ENCODE measurements around the gene PKDREJ. TPM values are rescaled to one million over a fixed set of nuclear protein-coding genes. Genes with fewer than 3 reads are reported as not detected.
"Not testable (repeated sequence)": the region's sequence is repeated elsewhere in the genome, so short reads cannot be mapped to it uniquely, and the experiment has no call there.

The PKDREJ gene, protein sequence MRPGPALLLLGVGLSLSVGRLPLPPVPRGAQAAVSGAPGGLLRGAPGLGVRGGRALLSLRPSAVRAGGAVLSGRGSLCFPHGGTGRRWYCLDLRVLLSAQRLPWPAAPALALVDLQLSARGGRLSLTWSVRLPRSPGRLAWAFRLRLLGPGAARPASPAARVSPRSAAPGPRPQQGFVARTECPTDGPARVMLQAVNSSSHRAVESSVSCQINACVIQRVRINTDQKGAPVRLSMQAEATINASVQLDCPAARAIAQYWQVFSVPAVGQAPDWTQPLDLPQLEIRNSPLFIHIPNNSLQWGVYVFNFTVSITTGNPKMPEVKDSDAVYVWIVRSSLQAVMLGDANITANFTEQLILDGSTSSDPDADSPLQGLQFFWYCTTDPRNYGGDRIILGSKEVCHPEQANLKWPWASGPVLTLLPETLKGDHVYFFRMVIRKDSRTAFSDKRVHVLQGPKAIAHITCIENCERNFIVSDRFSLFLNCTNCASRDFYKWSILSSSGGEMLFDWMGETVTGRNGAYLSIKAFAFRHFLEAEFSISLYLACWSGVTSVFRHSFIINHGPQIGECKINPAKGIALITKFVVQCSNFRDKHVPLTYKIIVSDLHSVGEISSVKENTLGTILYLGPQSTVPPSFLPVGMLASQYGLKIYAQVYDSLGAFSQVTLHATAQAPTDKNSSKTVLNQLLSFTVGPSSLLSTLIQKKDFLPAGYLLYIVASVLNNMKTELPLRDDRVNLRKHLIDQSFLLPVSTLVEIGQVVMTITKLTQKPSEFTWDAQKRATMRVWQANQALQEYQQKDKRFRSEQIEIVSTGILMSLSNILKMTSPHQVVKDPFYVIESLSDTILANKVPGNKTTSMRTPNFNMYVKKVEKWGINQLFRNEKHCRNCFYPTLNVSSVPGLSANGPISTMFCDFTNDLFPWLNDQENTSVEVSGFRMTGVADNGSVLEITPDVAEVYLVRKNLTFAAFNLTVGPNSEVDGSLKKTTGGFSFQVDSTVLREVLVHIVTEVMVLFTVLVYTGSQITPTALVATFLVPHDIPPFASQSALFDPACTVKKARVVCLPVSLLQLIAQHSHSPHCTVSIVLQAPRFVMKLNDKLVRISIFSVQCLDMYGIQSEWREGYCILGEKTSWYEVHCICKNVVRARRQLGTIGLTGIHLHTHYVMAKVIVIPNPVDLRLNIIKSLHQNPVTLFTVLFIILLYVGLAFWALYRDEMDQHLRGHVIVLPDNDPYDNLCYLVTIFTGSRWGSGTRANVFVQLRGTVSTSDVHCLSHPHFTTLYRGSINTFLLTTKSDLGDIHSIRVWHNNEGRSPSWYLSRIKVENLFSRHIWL (N-terminal part only)
- polyA plus RNA-seq (2012; rRNA removed), result 0.02 TPM in 1 of 2 replicates, not detected in the other
- under 0.01 and 0.01 TPM in 2 replicates for polyA plus RNA-seq (2012; cell fraction: cytosol; rRNA removed)
- polyA plus RNA-seq (2012; cell fraction: nucleus; rRNA removed), result 0.01 TPM in 1 of 2 replicates, not detected in the other

DNA sequence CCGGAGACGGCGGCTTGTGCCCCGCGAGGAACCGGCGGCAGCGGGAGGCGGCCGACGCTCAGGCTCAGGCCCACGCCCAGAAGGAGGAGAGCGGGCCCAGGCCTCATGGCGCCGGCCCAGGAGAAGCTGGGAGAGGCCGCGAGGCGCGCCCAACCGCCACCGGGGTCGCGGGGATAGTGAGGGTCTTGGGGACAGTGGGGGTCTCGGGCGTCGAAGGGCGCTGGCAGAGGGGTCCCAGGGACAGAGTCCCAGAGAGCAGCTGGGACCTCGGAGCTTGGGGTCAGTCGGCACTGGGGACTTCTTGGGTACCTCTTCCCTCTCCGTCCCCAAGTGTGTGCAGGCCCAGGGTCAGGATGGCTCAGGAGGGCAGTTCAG lies at the start of gene PKDREJ:
Gene PKDREJ (minus strand): TSS at position 128 of the 375 bp plus-strand sequence. CDS start 21 bp downstream, at position 107.
- 96% methylated on average over 27 of the region's 30 CpGs for WGBS (ENCODE audit: low lambda C conversion rate)
- Histone ChIP-seq H2AFZ (ENCODE audit: low read depth) (no peak within 1 kb of the TSS), H3F3A (replicated peaks; ENCODE audit: insufficient read depth) (peaks cover 7% of the 10 kb centered on the region), H3K4me1 (ENCODE audit: control insufficient read depth in 1 of 2, insufficient read depth in 2 of 2, low read depth in 1 of 2, low read length in 1 of 2) (peaks cover 0 to under 1% of the 10 kb centered on the region in 2 experiments; a peak in 2 of 4 replicates), H3K27ac (ENCODE audit: low read depth in 2 of 2, low read length in 1 of 2) (no peak within 1 kb of the TSS), H4K20me1 (ENCODE audit: insufficient read depth) (no peaks in the 10 kb centered on the region), H3K4me2 (no peak within 1 kb of the TSS), H3K79me2 (ENCODE audit: insufficient read depth) (peaks cover 3% of the 10 kb centered on the region), H3K27me3 (ENCODE audit: insufficient read depth) (no peaks in the 10 kb centered on the region), H3K9me3 (no peaks in the 10 kb centered on the region), H3K9me2 (no peaks in the 10 kb centered on the region), H3K9ac (no peak within 1 kb of the TSS), H3K4me3 (ENCODE audit: low read depth in 2 of 2, low read length in 1 of 2) (no peak within 1 kb of the TSS), H3K36me3 (replicated peaks in 1 of 2; ENCODE audit: control insufficient read depth in 1 of 2, insufficient read depth in 2 of 2, low read length in 1 of 2) (no peaks in the 10 kb centered on the region)
- TF ChIP-seq FOSL2 (IDR thresholded peaks at IDR 0.05; ENCODE audit: borderline replicate concordance, low read depth) (no peak), GABPA (IDR thresholded peaks at IDR 0.05; ENCODE audit: low read depth) (no peak), RXRA (IDR thresholded peaks at IDR 0.05; ENCODE audit: borderline replicate concordance, low read depth) (no peak)
- POLR2A ChIA-PET, result no interaction called here
- DNase-seq, result no peak
- CTCF ChIA-PET, result no interaction called here

DNA sequence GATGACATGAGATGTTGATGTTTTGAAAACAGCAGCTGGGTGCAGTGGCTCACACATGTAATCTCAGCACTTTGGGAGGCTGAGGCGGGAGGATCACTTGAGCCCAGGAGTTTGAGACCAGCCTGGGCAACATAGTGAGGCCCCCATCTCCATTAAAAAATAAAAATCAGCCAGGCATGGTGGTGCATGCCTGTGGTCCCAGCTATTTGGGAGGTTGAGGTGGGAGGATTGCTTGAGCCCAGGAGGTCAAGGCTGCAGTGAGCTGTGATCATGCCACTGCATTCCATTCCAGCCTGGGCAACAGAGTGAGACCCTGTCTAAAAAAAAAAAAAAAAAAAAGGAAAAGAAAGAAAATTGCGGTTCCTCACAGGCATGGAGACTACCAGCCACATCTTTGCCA lies 49.7 kb upstream of the PKDREJ start:
- CTCF ChIA-PET, result interaction anchor here (2.5 to 7.4 kb wide), 3 partner anchors 191 to 307 kb away, joined by 8 to 66 read pairs (median 14); no protein-coding TSS in a partner anchor
- H4K20me1 ChIP-seq (ENCODE audit: insufficient read depth); H3K4me1 ChIP-seq (ENCODE audit: control insufficient read depth in 1 of 2, insufficient read depth in 2 of 2, low read depth in 1 of 2, low read length in 1 of 2); H3K9me3 ChIP-seq; DNase-seq; H3K27ac ChIP-seq (ENCODE audit: low read depth in 2 of 2, low read length in 1 of 2); H3K27me3 ChIP-seq (ENCODE audit: insufficient read depth); POLR2A ChIA-PET; H3K9ac ChIP-seq; H3F3A ChIP-seq (replicated peaks; ENCODE audit: insufficient read depth); H3K4me3 ChIP-seq (ENCODE audit: low read depth in 2 of 2, low read length in 1 of 2); H2AFZ ChIP-seq (ENCODE audit: low read depth); H3K4me2 ChIP-seq; H3K9me2 ChIP-seq: not testable (repeated sequence)
- Histone ChIP-seq H3K36me3 (replicated peaks in 1 of 2; ENCODE audit: control insufficient read depth in 1 of 2, insufficient read depth in 2 of 2, low read length in 1 of 2) (peaks cover 7 to 15% of the 10 kb centered on the region in 2 experiments), H3K79me2 (ENCODE audit: insufficient read depth) (peaks cover 80% of the 10 kb centered on the region)
- WGBS (ENCODE audit: low lambda C conversion rate), result 95% methylated on average over 2 of the region's 2 CpGs

DNA sequence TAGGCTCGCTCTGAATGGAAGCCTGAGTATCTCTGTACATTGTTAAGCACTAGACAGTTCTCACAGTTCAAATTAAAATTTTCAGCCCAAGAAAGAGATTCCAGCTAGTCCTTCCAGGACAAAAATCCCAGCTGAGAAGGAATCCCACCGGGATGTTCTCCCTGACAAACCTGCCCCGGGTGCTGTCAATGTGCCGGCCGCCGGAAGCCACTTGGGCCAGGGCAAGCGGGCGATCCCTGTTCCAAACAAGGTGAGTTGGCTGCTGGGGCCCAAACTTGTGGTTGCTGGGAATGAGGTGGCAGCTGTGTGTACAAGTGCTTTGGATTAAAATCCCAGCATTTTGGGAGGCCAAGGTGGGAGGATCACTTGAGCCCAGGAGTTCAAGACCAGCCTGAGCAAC lies 48.9 kb upstream of the PKDREJ start:
- H3K4me2 ChIP-seq, result no peak overlapping the region
- H3F3A ChIP-seq (replicated peaks; ENCODE audit: insufficient read depth), result peaks cover 9% of the 10 kb centered on the region
- 92% methylated on average over 8 of the region's 8 CpGs for WGBS (ENCODE audit: low lambda C conversion rate)
- H2AFZ ChIP-seq (ENCODE audit: low read depth), result no peak overlapping the region
- H3K27ac ChIP-seq (ENCODE audit: low read depth in 2 of 2, low read length in 1 of 2), result no peak overlapping the region
- H3K4me3 ChIP-seq (ENCODE audit: low read depth in 2 of 2, low read length in 1 of 2), result no peak overlapping the region
- ChIA-PET POLR2A (interaction anchor here (1.0 kb wide), 1 partner anchor 163 kb away, joined by 3 read pairs; no protein-coding TSS in a partner anchor), CTCF (interaction anchor here (1.0 to 7.4 kb wide), 6 partner anchors 71 to 316 kb away, joined by 4 to 66 read pairs (median 7); no protein-coding TSS in a partner anchor)
- H3K4me1 ChIP-seq (ENCODE audit: control insufficient read depth in 1 of 2, insufficient read depth in 2 of 2, low read depth in 1 of 2, low read length in 1 of 2), result no peaks in the 10 kb centered on the region; a peak in 1 of 4 replicates
- H3K36me3 ChIP-seq (replicated peaks in 1 of 2; ENCODE audit: control insufficient read depth in 1 of 2, insufficient read depth in 2 of 2, low read length in 1 of 2), result peaks cover 0 to 15% of the 10 kb centered on the region in 2 experiments
- no peaks in the 10 kb centered on the region for H3K27me3 ChIP-seq (ENCODE audit: insufficient read depth)
- H3K9ac ChIP-seq, result no peak overlapping the region
- DNase-seq, result no peak
- H3K9me3 ChIP-seq, result no peaks in the 10 kb centered on the region
- H4K20me1 ChIP-seq (ENCODE audit: insufficient read depth), result no peaks in the 10 kb centered on the region; the same call in 1 of the 2 replicates
- H3K79me2 ChIP-seq (ENCODE audit: insufficient read depth), result peaks cover 80% of the 10 kb centered on the region
- no peaks in the 10 kb centered on the region for H3K9me2 ChIP-seq
- no peak for TF ChIP-seq MXI1 (IDR thresholded peaks at IDR 0.05; ENCODE audit: low read depth, low read length)
- no peak for TF ChIP-seq FOXM1 (IDR thresholded peaks at IDR 0.05; ENCODE audit: low read depth)
- TF ChIP-seq TCF12 (IDR thresholded peaks at IDR 0.05), result no peak
- TF ChIP-seq EZH2phosphoT487 (IDR thresholded peaks at IDR 0.05; ENCODE audit: borderline replicate concordance, low read depth), result no peak
- TF ChIP-seq, protein P1, sequence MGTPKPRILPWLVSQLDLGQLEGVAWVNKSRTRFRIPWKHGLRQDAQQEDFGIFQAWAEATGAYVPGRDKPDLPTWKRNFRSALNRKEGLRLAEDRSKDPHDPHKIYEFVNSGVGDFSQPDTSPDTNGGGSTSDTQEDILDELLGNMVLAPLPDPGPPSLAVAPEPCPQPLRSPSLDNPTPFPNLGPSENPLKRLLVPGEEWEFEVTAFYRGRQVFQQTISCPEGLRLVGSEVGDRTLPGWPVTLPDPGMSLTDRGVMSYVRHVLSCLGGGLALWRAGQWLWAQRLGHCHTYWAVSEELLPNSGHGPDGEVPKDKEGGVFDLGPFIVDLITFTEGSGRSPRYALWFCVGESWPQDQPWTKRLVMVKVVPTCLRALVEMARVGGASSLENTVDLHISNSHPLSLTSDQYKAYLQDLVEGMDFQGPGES (IDR thresholded peaks at IDR 0.05; ENCODE audit: low read depth, low read length), result no peak
- TF ChIP-seq TEAD4 (IDR thresholded peaks at IDR 0.05; ENCODE audit: borderline replicate concordance, insufficient read depth), result no peak
- TF ChIP-seq, protein P2, sequence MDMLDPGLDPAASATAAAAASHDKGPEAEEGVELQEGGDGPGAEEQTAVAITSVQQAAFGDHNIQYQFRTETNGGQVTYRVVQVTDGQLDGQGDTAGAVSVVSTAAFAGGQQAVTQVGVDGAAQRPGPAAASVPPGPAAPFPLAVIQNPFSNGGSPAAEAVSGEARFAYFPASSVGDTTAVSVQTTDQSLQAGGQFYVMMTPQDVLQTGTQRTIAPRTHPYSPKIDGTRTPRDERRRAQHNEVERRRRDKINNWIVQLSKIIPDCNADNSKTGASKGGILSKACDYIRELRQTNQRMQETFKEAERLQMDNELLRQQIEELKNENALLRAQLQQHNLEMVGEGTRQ (IDR thresholded peaks at IDR 0.05; ENCODE audit: borderline replicate concordance, low read depth, low read length), result no peak
- TF ChIP-seq RAD21 (IDR thresholded peaks at IDR 0.05; ENCODE audit: low read length), result no peak
- TF ChIP-seq RXRA (IDR thresholded peaks at IDR 0.05; ENCODE audit: borderline replicate concordance, low read depth), result no peak
- TF ChIP-seq ELF1 (IDR thresholded peaks at IDR 0.05), result no peak
- no peak for TF ChIP-seq GATA2 (CRISPR knock-in tag; IDR thresholded peaks at IDR 0.05)
- TF ChIP-seq JUND (IDR thresholded peaks at IDR 0.05), result no peak
- TF ChIP-seq GABPA (IDR thresholded peaks at IDR 0.05; ENCODE audit: low read depth), result no peak
- no peak for TF ChIP-seq SIN3A (IDR thresholded peaks at IDR 0.05; ENCODE audit: borderline replicate concordance, low read depth, low read length)
